ENCODE measurements around the gene MT1F. TPM values are rescaled to one million over a fixed set of nuclear protein-coding genes. Genes with fewer than 3 reads are reported as not detected.

Gene MT1F
- total and polyA plus RNA-seq, 2 donors (not counting 1 experiment from before 2014, with no cell fraction given) = 4.3 to 5.3 TPM

DNA sequence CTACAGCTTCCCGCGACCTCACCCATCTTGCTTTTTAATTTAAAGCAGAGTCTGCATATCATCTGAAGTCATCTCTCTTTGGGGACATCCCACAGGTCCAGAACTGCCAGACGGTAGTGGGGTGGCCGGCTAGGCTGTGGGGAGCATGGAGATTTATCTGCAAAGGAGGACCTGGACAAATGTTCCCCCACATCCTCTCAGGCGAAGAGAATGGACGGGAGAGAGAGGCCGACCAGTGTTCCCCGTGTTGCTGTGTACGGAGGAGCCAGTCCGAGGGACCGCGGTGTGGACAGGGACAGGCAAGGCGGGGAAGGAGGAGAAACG, 26.0 kb upstream of the MT1F start:
- peak overlapping the region; percentile 67 for H3K4me2 ChIP-seq (replicated peaks; ENCODE audit: low read depth, low read length, poor library complexity, severe bottlenecking)
- no peaks in the 10 kb centered on the region for H4K20me1 ChIP-seq (ENCODE audit: control insufficient read depth, insufficient read depth, low read length, poor library complexity, severe bottlenecking)
- H3K9me3 ChIP-seq (ENCODE audit: control extremely low read depth in 1 of 3, control insufficient read depth in 2 of 3, insufficient read depth in 1 of 3, low read length in 2 of 3) = peaks cover 0 to 4% (median 0%) of the 10 kb centered on the region in 3 donors
- TF ChIP-seq EZH2 (IDR thresholded peaks at IDR 0.05; ENCODE audit: borderline replicate concordance, insufficient read depth, low read depth, low read length, poor library complexity, severe bottlenecking) = no peak
- TF ChIP-seq, protein P1, sequence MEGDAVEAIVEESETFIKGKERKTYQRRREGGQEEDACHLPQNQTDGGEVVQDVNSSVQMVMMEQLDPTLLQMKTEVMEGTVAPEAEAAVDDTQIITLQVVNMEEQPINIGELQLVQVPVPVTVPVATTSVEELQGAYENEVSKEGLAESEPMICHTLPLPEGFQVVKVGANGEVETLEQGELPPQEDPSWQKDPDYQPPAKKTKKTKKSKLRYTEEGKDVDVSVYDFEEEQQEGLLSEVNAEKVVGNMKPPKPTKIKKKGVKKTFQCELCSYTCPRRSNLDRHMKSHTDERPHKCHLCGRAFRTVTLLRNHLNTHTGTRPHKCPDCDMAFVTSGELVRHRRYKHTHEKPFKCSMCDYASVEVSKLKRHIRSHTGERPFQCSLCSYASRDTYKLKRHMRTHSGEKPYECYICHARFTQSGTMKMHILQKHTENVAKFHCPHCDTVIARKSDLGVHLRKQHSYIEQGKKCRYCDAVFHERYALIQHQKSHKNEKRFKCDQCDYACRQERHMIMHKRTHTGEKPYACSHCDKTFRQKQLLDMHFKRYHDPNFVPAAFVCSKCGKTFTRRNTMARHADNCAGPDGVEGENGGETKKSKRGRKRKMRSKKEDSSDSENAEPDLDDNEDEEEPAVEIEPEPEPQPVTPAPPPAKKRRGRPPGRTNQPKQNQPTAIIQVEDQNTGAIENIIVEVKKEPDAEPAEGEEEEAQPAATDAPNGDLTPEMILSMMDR (IDR thresholded peaks at IDR 0.05) = no peak
- H3K27ac Mint-ChIP-seq = no peak overlapping the region
- peaks cover 57% of the 10 kb centered on the region for H3K27me3 Mint-ChIP-seq
- H3K4me1 ChIP-seq (ENCODE audit: control insufficient read depth in 2 of 2, insufficient read depth in 2 of 2, low read length in 2 of 2) = peaks cover 36 to 37% of the 10 kb centered on the region in 2 donors
- peaks cover 0 to 66% (median 31%) of the 10 kb centered on the region in 4 experiments for H3K27me3 ChIP-seq (replicated peaks in 1 of 4; ENCODE audit: control extremely low read depth in 1 of 4, control insufficient read depth in 3 of 4, insufficient read depth in 4 of 4, low read length in 3 of 4)
- peak overlapping the region; percentile 51 for H2AFZ ChIP-seq (ENCODE audit: insufficient read depth, low read depth, low read length, poor library complexity, severe bottlenecking)
- peak overlapping the region; percentile 80 for H3K4me3 Mint-ChIP-seq
- no peaks in the 10 kb centered on the region for H3K9me3 Mint-ChIP-seq (ENCODE audit: insufficient read depth)
- peak overlapping the region; percentile 48 for H3K9ac ChIP-seq (ENCODE audit: low read length)
- H3K36me3 ChIP-seq (replicated peaks in 1 of 2; ENCODE audit: control extremely low read depth in 1 of 2, control insufficient read depth in 1 of 2, extremely low read depth in 1 of 2, insufficient read depth in 2 of 2, low read length in 1 of 2) = no peaks in the 10 kb centered on the region
- H3K4me3 ChIP-seq (ENCODE audit: control extremely low read depth in 1 of 5, extremely low read depth in 1 of 5, insufficient read depth in 1 of 5, low read depth in 2 of 5, low read length in 4 of 5) = peak overlapping the region in 4 of 5 experiments; percentile 13 to 52 (median 22)
- no peak overlapping the region for H3K27ac ChIP-seq (ENCODE audit: low read length in 2 of 2)
- peaks cover 31% of the 10 kb centered on the region for H3K4me1 Mint-ChIP-seq
- ChIA-PET CTCF (no interaction called here), POLR2A (no interaction called here)
- intact Hi-C loops (cut with micrococcal nuclease) = loop anchor here (2.0 to 10.0 kb wide), 2 partner anchors 23 to 53 kb away; partner anchors contain the start of genes MT1X and MT2A
- H3K79me2 ChIP-seq (ENCODE audit: control insufficient read depth, insufficient read depth, low read length) = no peaks in the 10 kb centered on the region
- DNase-seq (no peak), ATAC-seq (ENCODE audit: low read depth) (no peak)
- WGBS (ENCODE audit: insufficient coverage) = 31% methylated on average over 10 of the region's 14 CpGs

DNA sequence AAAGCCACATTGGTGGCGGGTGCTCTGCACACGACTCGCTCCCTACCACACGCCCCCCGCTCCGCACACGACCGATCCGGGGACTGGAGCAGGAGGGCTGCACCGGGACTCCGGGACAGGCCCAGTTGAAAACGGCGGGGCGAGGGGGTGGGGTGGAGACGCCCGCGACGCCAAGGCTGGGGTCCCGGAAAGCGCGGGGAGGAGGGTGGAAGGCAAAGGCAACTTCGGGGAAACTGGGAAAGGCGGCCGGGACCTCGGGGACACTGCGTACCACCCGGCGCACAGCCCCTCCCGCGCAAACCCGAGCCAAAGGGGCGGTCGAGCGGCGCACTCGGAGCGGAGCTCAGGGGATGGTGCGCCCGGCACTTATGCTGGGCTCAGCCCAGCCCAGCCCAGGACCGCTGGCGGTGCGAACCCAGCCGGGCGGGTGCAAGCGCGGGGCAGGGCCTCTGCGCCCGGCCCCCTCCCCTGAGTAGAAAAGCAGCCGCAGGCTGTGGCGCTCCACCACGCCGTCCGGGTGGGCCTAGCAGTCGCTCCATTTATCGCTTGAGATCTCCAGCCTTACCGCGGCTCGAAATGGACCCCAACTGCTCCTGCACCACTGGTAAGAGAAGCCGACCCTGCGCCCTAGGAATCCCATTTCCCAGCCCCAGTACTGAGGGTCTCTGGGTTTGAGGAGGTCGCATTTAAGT, 25.5 kb upstream of the MT1F start, which contains the start of gene MT1M:
Gene MT1M, plus strand, starts transcription at position 504 of the 692 bp plus-strand sequence. Its CDS starts 73 bp downstream, at position 577.
- H3K4me1 ChIP-seq (ENCODE audit: control insufficient read depth in 2 of 2, insufficient read depth in 2 of 2, low read length in 2 of 2) = peaks cover 36 to 37% of the 10 kb centered on the region in 2 donors
- H3K9me3 ChIP-seq (ENCODE audit: control extremely low read depth in 1 of 3, control insufficient read depth in 2 of 3, insufficient read depth in 1 of 3, low read length in 2 of 3) = peaks cover 0 to 4% (median 0%) of the 10 kb centered on the region in 3 donors
- H4K20me1 ChIP-seq (ENCODE audit: control insufficient read depth, insufficient read depth, low read length, poor library complexity, severe bottlenecking) = no peaks in the 10 kb centered on the region
- WGBS (ENCODE audit: insufficient coverage) = 4% methylated on average over 51 of the region's 61 CpGs
- no peaks in the 10 kb centered on the region for H3K36me3 ChIP-seq (replicated peaks in 1 of 2; ENCODE audit: control extremely low read depth in 1 of 2, control insufficient read depth in 1 of 2, extremely low read depth in 1 of 2, insufficient read depth in 2 of 2, low read length in 1 of 2)
- no peak within 1 kb of the TSS for H3K27ac ChIP-seq (ENCODE audit: low read length in 2 of 2)
- H3K4me1 Mint-ChIP-seq = peaks cover 32% of the 10 kb centered on the region
- ChIA-PET CTCF (no interaction called here), POLR2A (no interaction called here)
- peak within 1 kb of the TSS; percentile 67 for H3K4me2 ChIP-seq (replicated peaks; ENCODE audit: low read depth, low read length, poor library complexity, severe bottlenecking)
- TF ChIP-seq EZH2 (IDR thresholded peaks at IDR 0.05; ENCODE audit: borderline replicate concordance, insufficient read depth, low read depth, low read length, poor library complexity, severe bottlenecking) = no peak
- TF ChIP-seq, protein P1 (IDR thresholded peaks at IDR 0.05) = no peak
- H3K27ac Mint-ChIP-seq = no peak within 1 kb of the TSS
- no peaks in the 10 kb centered on the region for H3K9me3 Mint-ChIP-seq (ENCODE audit: insufficient read depth)
- DNase-seq (peak; percentile 34), ATAC-seq (ENCODE audit: low read depth) (no peak)
- intact Hi-C loops (cut with micrococcal nuclease) = loop anchor here (10.0 kb wide), 1 partner anchor 52 kb away; the partner anchor contains the start of gene MT1X
- peaks cover 58% of the 10 kb centered on the region for H3K27me3 Mint-ChIP-seq
- H2AFZ ChIP-seq (ENCODE audit: insufficient read depth, low read depth, low read length, poor library complexity, severe bottlenecking) = peak within 1 kb of the TSS; percentile 51
- peaks cover 0 to 61% (median 31%) of the 10 kb centered on the region in 4 experiments for H3K27me3 ChIP-seq (replicated peaks in 1 of 4; ENCODE audit: control extremely low read depth in 1 of 4, control insufficient read depth in 3 of 4, insufficient read depth in 4 of 4, low read length in 3 of 4)
- H3K4me3 Mint-ChIP-seq = peak within 1 kb of the TSS; percentile 80
- peak within 1 kb of the TSS in 4 of 5 experiments; percentile 13 to 52 (median 22) for H3K4me3 ChIP-seq (ENCODE audit: control extremely low read depth in 1 of 5, extremely low read depth in 1 of 5, insufficient read depth in 1 of 5, low read depth in 2 of 5, low read length in 4 of 5)
- peak within 1 kb of the TSS; percentile 48 for H3K9ac ChIP-seq (ENCODE audit: low read length)
- H3K79me2 ChIP-seq (ENCODE audit: control insufficient read depth, insufficient read depth, low read length) = no peaks in the 10 kb centered on the region
